NB4 (cell line): ENCODE results near the gene TNS2.

Experiments
- DNase-seq: peaks from one replicate; pipeline ENCODE4 v3.0.0; 2010; ENCODE audit warnings: low read depth
- H3K4me3 ChIP-seq: one replicate; pipeline ENCODE4 v1.5.1; 2011; ENCODE audit warnings: mild to moderate bottlenecking, low read depth, low read length, moderate library complexity
- MYC ChIP-seq: IDR thresholded peaks from 2 replicates; pipeline ENCODE4 v1.6.1; 2011; ENCODE audit warnings: low read depth, low read length
- POLR2A ChIP-seq: IDR thresholded peaks from 2 replicates; pipeline ENCODE4 v1.6.1; 2011; ENCODE audit warnings: mild to moderate bottlenecking; ENCODE audit not compliant: insufficient read length; ENCODE audit errors: extremely low read depth
- TF ChIP-seq, protein P1 (sequence below): IDR thresholded peaks from 2 replicates; pipeline ENCODE4 v1.6.1; 2011; ENCODE audit warnings: low read depth, low read length
- TF ChIP-seq, protein P2 (sequence below): IDR thresholded peaks from one replicate; pipeline ENCODE4 v1.5.1; 2012; ENCODE audit warnings: low read depth, low read length

TNS2 gene

DNA sequence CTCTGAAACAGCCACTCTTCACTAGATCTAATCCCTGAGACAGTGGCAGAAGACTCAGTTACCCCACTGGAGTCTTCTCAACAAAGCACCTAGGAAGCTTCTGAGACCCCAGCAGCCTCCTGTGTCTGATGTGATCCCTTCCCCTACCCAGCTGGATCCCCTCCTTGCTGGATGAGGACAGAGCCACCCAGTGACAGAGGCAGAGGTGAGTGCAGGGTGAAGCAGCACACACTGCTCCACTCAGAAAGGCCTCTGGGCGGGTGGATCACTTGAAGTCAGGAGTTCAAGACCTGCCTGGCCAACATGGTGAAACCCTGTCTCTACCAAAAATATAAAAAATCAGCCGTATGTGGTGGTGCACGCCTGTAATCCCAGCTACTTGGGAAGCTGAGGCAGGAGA, 26.6 kb downstream of the TNS2 start:
- H3K4me3 ChIP-seq: no peak overlapping the region
- TF ChIP-seq MYC (no peak), POLR2A (no peak)
- TF ChIP-seq, protein P1, sequence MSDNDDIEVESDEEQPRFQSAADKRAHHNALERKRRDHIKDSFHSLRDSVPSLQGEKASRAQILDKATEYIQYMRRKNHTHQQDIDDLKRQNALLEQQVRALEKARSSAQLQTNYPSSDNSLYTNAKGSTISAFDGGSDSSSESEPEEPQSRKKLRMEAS: no peak
- no peak for DNase-seq

DNA sequence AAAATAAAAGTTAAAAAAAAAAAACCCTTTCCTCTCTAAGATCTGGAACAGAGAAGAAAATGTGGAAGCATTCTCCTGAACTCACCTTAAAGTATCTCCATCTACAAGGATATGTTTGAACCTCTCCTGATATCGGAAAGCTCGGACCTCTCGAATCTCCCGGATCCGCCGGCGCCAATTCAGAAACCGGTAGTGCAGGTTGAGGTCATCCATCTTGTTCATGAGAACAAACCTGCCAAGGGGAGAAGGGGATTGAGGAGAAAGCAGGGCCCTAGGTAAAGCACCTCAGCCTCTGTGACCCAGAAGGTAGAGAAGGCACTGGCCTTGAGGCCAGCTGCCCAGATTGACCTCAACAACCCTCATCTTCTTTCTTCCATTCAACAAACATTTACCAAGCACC, 27.2 kb downstream of the TNS2 start:
- no peak for DNase-seq
- H3K4me3 ChIP-seq: no peak overlapping the region
- TF ChIP-seq, protein P1: no peak
- TF ChIP-seq POLR2A: no peak
- TF ChIP-seq MYC: no peak
- TF ChIP-seq, protein P2, sequence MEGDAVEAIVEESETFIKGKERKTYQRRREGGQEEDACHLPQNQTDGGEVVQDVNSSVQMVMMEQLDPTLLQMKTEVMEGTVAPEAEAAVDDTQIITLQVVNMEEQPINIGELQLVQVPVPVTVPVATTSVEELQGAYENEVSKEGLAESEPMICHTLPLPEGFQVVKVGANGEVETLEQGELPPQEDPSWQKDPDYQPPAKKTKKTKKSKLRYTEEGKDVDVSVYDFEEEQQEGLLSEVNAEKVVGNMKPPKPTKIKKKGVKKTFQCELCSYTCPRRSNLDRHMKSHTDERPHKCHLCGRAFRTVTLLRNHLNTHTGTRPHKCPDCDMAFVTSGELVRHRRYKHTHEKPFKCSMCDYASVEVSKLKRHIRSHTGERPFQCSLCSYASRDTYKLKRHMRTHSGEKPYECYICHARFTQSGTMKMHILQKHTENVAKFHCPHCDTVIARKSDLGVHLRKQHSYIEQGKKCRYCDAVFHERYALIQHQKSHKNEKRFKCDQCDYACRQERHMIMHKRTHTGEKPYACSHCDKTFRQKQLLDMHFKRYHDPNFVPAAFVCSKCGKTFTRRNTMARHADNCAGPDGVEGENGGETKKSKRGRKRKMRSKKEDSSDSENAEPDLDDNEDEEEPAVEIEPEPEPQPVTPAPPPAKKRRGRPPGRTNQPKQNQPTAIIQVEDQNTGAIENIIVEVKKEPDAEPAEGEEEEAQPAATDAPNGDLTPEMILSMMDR: no peak

DNA sequence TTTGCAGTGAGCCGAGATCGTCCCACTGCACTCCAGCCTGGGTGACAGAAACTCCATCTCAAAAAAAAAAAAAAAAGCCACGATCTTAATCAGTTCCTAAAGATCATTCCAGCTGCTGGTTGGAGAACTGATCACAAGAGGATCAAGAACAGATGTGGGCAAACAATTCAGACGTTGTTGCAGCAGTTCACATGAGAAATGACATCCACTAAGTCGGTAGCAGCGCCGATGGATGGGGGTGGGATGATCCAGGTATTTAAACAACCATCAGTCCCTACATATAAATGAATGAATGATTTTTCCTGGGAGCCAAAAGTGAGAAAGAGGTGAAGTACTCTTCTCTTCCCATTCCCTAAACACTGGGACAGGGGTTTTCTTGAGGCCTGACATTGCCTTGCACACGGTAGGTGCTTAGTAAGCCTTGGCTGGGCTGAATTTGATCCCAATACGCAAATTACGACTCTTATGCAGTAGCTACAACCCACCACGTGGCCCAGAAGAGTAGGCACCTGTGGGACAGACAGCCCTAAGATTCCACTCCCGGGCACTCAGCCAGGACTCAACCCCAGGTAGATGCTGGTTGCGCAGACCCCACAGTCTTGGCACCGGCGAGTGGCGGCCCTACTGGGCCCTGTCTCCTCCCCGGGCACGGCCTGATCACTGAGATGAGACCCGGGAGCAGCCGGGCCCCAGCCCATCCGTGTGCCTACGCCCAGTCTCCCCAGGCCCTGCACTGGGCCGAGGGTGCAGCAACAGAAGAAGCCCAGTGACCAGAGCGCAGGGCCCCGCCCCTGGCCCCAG, 28.8 kb downstream of the TNS2 start:
- no peak for DNase-seq
- H3K4me3 ChIP-seq: peak overlapping the region; percentile 89
- TF ChIP-seq, protein P2: no peak
- no peak for TF ChIP-seq POLR2A
- TF ChIP-seq MYC: no peak
- TF ChIP-seq, protein P1: peak; percentile 85

DNA sequence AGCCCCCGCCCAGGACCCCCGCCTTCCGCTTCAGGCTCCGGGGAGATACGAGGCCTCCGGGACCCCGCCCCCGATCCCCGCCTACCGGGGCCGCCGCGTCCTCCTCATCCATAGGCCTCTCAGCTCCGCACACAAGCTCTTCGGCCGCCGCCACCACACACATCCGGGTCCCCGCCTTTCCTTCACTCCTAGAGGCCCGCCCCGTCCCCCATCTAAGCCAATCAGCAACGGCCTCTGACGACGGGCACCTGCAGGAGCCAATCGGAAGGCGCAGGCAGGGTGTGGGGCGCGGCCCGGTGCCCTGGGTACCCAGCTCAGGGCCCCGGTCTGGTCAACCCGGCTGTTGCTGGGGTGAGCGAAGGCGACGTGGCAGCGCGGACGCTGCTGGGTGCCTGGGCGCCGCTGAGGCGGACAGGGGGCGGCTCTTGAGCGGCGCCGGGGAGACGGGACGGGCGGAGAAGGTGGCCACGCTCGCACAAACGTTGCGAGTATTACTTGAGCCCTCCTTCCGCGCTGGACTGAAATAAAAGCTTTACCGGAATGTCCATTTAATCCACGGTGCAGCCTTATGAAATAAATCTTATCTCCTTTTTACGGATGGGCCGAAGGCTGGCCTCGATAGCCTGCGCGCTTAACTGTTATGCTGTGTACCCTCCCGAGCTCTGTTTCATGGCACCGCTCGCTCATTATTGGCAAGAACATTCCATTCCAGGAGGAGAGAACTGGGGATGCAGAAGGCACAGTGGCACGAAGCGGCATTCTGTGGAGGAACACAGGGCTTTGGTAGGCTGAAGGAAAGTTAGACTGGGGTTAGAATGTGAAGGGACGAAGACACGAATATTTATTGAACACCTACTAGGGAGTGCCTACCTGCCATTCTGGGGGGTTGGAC, 29.6 kb downstream of the TNS2 start, which contains the start of gene SPRYD3:
Gene SPRYD3 (minus strand): TSS at position 165 of the 892 bp plus-strand sequence. CDS start 57 bp downstream, at position 108.
- TF ChIP-seq MYC: no peak; the same call in 1 of the 2 replicates
- TF ChIP-seq, protein P2: no peak
- peak; percentile 75 for TF ChIP-seq POLR2A
- TF ChIP-seq, protein P1: no peak
- peak; percentile 99 for DNase-seq
- H3K4me3 ChIP-seq: peak within 1 kb of the TSS; percentile 89

DNA sequence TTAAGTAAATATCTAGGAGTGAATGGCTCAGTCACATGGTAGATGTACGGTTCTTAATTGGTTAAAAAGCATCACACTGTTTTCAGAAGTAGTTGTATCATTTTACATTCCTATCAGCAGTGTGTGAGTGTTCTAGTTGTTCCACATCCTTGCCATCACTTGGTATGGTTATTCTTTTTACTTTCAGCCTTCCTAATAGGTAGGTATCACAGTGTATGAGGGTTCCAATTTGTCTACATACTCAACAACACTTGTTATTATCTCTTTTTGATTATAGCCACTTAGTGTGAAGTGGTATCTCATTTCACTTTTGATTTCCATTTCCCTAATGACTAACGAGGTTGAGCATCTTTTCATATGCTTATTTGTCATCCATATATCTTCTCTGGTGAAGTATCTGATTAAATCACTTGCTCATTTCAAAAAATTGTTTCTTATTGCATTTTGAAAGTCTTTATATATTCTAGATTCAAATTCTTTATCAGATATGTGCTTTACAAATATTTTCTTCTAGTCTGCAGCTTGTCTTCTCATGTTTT, 32.8 kb downstream of the TNS2 start:
- DNase-seq: no peak
- no peak overlapping the region for H3K4me3 ChIP-seq
- TF ChIP-seq MYC (no peak), POLR2A (no peak)
- TF ChIP-seq, protein P2: no peak
- TF ChIP-seq, protein P1: no peak

DNA sequence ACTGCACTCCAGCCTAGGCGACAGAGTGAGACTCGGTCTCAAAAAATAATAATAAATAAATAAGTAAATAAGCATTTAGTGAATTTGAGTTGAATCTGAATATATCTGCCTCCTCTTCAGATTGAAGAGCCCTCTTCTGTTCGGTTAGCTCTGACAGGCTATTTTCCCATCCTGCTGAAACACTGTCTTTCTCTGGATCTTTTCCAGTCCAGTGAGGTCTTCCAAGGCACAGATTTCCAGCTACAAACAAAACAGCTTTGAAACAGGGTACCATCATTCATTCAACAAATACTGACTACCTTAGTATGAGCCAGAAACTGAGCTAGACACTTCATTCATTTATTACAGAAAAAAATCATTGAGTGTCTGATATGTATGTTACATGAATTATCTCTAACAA, 36.5 kb downstream of the TNS2 start:
- H3K4me3 ChIP-seq: no peak overlapping the region
- TF ChIP-seq, protein P2: no peak
- TF ChIP-seq, protein P1: no peak
- no peak for DNase-seq
